GM10266 (cell line): Measurements from ENCODE around the gene DPH1.

Experiments used
- DNase-seq: peaks from one replicate; pipeline ENCODE4 v3.0.0; 2012; ENCODE audit errors: extremely low spot score
- CTCF ChIP-seq: IDR thresholded peaks from 2 replicates; pipeline ENCODE4 v1.5.1; 2012; ENCODE audit warnings: mild to moderate bottlenecking, low read depth; ENCODE audit not compliant: control insufficient read depth, insufficient read depth; ENCODE audit errors: missing control alignments

DPH1 gene

GRCh38 chr17:2071455-2072281 is 41.7 kb downstream of the DPH1 start:
- no peak for TF ChIP-seq CTCF
- no peak for DNase-seq

- no peak for TF ChIP-seq CTCF
- no peak for DNase-seq
These were observed 45.0 kb downstream of the DPH1 start for GRCh38 chr17:2074919-2075318.

GRCh38 chr17:2075336-2076086 is 45.6 kb downstream of the DPH1 start:
- no peak for TF ChIP-seq CTCF

GRCh38 chr17:2076087-2076984 is 46.4 kb downstream of the DPH1 start:
- DNase-seq, result no peak
- TF ChIP-seq CTCF, result no peak

More at GRCh38 chr17:2075336-2076086, 45.6 kb downstream of the DPH1 start:
- no peak for DNase-seq

GRCh38 chr17:2077040-2077439 is 47.1 kb downstream of the DPH1 start:
- DNase-seq, result no peak
- no peak for TF ChIP-seq CTCF

GRCh38 chr17:2081564-2081963 is 51.6 kb downstream of the DPH1 start:
- no peak for TF ChIP-seq CTCF
- DNase-seq, result no peak
